ENCODE measurements around the gene PDX1. TPM values are rescaled to one million over a fixed set of nuclear protein-coding genes. Genes with fewer than 3 reads are reported as not detected.

The PDX1 gene
- polyA plus RNA-seq, 3 donors, result not detected

DNA sequence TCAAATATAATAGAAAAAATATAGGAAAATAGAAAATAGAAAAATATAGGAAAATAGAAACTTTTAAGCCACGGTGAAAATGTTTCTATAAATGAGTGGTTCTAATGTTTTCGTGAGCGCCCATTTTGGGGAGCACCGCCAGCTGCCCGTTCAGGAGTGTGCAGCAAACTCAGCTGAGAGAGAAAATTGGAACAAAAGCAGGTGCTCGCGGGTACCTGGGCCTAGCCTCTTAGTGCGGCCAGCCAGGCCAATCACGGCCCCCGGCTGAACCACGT lies 204 bp upstream of the PDX1 start:
- Mint-ChIP-seq H3K9me3 (peaks cover 0 to 28% (median 13%) of the 10 kb centered on the region in 7 donors), H3K27ac (no peak overlapping the region), H3K4me3 (peak overlapping the region in 1 of 2 donors; percentile 85), H3K4me1 (peaks cover 26% of the 10 kb centered on the region), H3K36me3 (peaks cover 4 to 5% of the 10 kb centered on the region in 2 donors), H3K27me3 (ENCODE audit: low read depth in 3 of 3) (peaks cover 91 to 99% (median 94%) of the 10 kb centered on the region in 3 donors)
- peaks cover 22 to 27% of the 10 kb centered on the region in 2 donors for H3K4me1 ChIP-seq (ENCODE audit: control insufficient read depth in 1 of 2, insufficient read depth in 2 of 2, low read length in 2 of 2)
- H3K9me3 ChIP-seq (replicated peaks in 1 of 2; ENCODE audit: control insufficient read depth in 1 of 2, insufficient read depth in 1 of 2, low read length in 2 of 2), result peaks cover 0 to 46% of the 10 kb centered on the region in 2 donors
- intact Hi-C loops (cut with micrococcal nuclease), result no loop called here
- peak overlapping the region in 1 of 3 experiments; percentile 58 for H3K4me3 ChIP-seq (replicated peaks in 1 of 3; ENCODE audit: low read depth in 2 of 3, low read length in 3 of 3)
- H4K20me1 ChIP-seq (ENCODE audit: insufficient read depth, low read length), result no peaks in the 10 kb centered on the region
- no peak overlapping the region for H3K27ac ChIP-seq (ENCODE audit: low read depth in 1 of 2, low read length in 2 of 2)
- no peaks in the 10 kb centered on the region for H3K36me3 ChIP-seq (replicated peaks in 1 of 2; ENCODE audit: control insufficient read depth in 1 of 2, insufficient read depth in 2 of 2, low read length in 2 of 2)
- peak overlapping the region; percentile 59 for H2AFZ ChIP-seq (ENCODE audit: insufficient read depth, low read depth, low read length, poor library complexity, severe bottlenecking)
- peak overlapping the region; percentile 54 for H3K4me2 ChIP-seq (replicated peaks; ENCODE audit: extremely low read depth, low read length, poor library complexity, severe bottlenecking)
- WGBS (ENCODE audit: insufficient coverage), result 3% methylated on average over 11 of the region's 11 CpGs
- no peaks in the 10 kb centered on the region for H3K79me2 ChIP-seq (ENCODE audit: insufficient read depth, low read length)
- TF ChIP-seq CTCF (IDR thresholded peaks at IDR 0.05), result no peak
- H3K27me3 ChIP-seq (ENCODE audit: control insufficient read depth in 2 of 2, insufficient read depth in 2 of 2, low read length in 2 of 2), result peaks cover 88 to 97% of the 10 kb centered on the region in 2 donors
- DNase-seq, result peak in 1 of 3 donors; percentile 12
- no peak overlapping the region for H3K9ac ChIP-seq (ENCODE audit: insufficient read depth, low read length, poor library complexity, severe bottlenecking)

GRCh38 chr13:27920677-27921420 lies 1.0 kb downstream of the PDX1 start:
- Histone ChIP-seq H3K9ac (ENCODE audit: insufficient read depth, low read length, poor library complexity, severe bottlenecking) (no peak overlapping the region), H3K4me1 (ENCODE audit: control insufficient read depth in 1 of 2, insufficient read depth in 2 of 2, low read length in 2 of 2) (peaks cover 22 to 27% of the 10 kb centered on the region in 2 donors), H3K4me3 (replicated peaks in 1 of 3; ENCODE audit: low read depth in 2 of 3, low read length in 3 of 3) (peak overlapping the region; percentile 1 to 58 (median 12)), H4K20me1 (ENCODE audit: insufficient read depth, low read length) (no peaks in the 10 kb centered on the region), H3K79me2 (ENCODE audit: insufficient read depth, low read length) (no peaks in the 10 kb centered on the region), H2AFZ (ENCODE audit: insufficient read depth, low read depth, low read length, poor library complexity, severe bottlenecking) (peak overlapping the region; percentile 21), H3K4me2 (replicated peaks; ENCODE audit: extremely low read depth, low read length, poor library complexity, severe bottlenecking) (peak overlapping the region; percentile 59), H3K27me3 (ENCODE audit: control insufficient read depth in 2 of 2, insufficient read depth in 2 of 2, low read length in 2 of 2) (peaks cover 90 to 98% of the 10 kb centered on the region in 2 donors), H3K36me3 (replicated peaks in 1 of 2; ENCODE audit: control insufficient read depth in 1 of 2, insufficient read depth in 2 of 2, low read length in 2 of 2) (no peaks in the 10 kb centered on the region), H3K27ac (ENCODE audit: low read depth in 1 of 2, low read length in 2 of 2) (no peak overlapping the region), H3K9me3 (replicated peaks in 1 of 2; ENCODE audit: control insufficient read depth in 1 of 2, insufficient read depth in 1 of 2, low read length in 2 of 2) (peaks cover 0 to 54% of the 10 kb centered on the region in 2 donors)
- Mint-ChIP-seq H3K4me3 (peak overlapping the region; percentile 65 to 88), H3K27me3 (ENCODE audit: low read depth in 3 of 3) (peaks cover 93 to 99% (median 95%) of the 10 kb centered on the region in 3 donors), H3K36me3 (peaks cover 4 to 7% of the 10 kb centered on the region in 2 donors), H3K4me1 (peaks cover 26% of the 10 kb centered on the region), H3K27ac (no peak overlapping the region), H3K9me3 (peaks cover 0 to 32% (median 15%) of the 10 kb centered on the region in 7 donors)
- TF ChIP-seq CTCF (IDR thresholded peaks at IDR 0.05), result no peak
- under 1% methylated on average over 36 of the region's 40 CpGs for WGBS (ENCODE audit: insufficient coverage)
- intact Hi-C loops (cut with micrococcal nuclease), result no loop called here
- no peak for DNase-seq
